Neural cell (in vitro differentiated cells): Measurements from ENCODE around the gene EIF1AD.

Source experiments
- CTCF ChIP-seq: fragments of 450-650 bp; IDR thresholded peaks from 2 replicates; pipeline ENCODE4 v1.5.1; 2014; ENCODE audit warnings: antibody characterized with exemption, mild to moderate bottlenecking, moderate library complexity; ENCODE audit not compliant: poor library complexity, severe bottlenecking
- EP300 ChIP-seq: fragments of 450-650 bp; conservative IDR thresholded peaks from 2 replicates; pipeline ENCODE4 v1.6.1; 2014; ENCODE audit warnings: antibody characterized with exemption, mild to moderate bottlenecking, moderate library complexity; ENCODE audit not compliant: poor library complexity, severe bottlenecking
- EZH2 ChIP-seq: fragments of 200-600, 300-800 bp; shearing (Covaris generic), sonication (generic); IDR thresholded peaks from 2 replicates; pipeline ENCODE4 v1.6.1; 2014; ENCODE audit warnings: antibody characterized with exemption, low read length, borderline replicate concordance, mild to moderate bottlenecking; ENCODE audit not compliant: insufficient read depth, poor library complexity, severe bottlenecking
- MXI1 ChIP-seq: fragments of 450-650 bp; conservative IDR thresholded peaks from 2 replicates; pipeline ENCODE4 v1.6.1; 2014; ENCODE audit warnings: antibody characterized with exemption, mild to moderate bottlenecking; ENCODE audit not compliant: poor library complexity, severe bottlenecking
- POLR2AphosphoS5 ChIP-seq: IDR thresholded peaks from 2 replicates; pipeline ENCODE4 v1.6.1; 2012
- RAD21 ChIP-seq: fragments of 450-650 bp; conservative IDR thresholded peaks from 2 replicates; pipeline ENCODE4 v1.6.1; 2014; ENCODE audit warnings: antibody characterized with exemption, mild to moderate bottlenecking, moderate library complexity
- REST ChIP-seq: IDR thresholded peaks from 2 replicates; pipeline ENCODE4 v1.6.1; 2012; ENCODE audit warnings: borderline replicate concordance
- SMC3 ChIP-seq: fragments of 450-650 bp; conservative IDR thresholded peaks from 2 replicates; pipeline ENCODE4 v1.6.1; 2014; ENCODE audit warnings: antibody characterized with exemption, mild to moderate bottlenecking, moderate library complexity; ENCODE audit not compliant: poor library complexity
- TAF1 ChIP-seq: IDR thresholded peaks from 2 replicates; pipeline ENCODE4 v1.6.1; 2012; ENCODE audit warnings: low read depth

GRCh38 chr11:65962141-65962564, 39.8 kb downstream of the EIF1AD start:
- TF ChIP-seq EZH2, result no peak
- no peak for TF ChIP-seq CTCF
- TF ChIP-seq REST, result no peak
- TF ChIP-seq EP300, result no peak
- no peak for TF ChIP-seq POLR2AphosphoS5
- no peak for TF ChIP-seq TAF1
- TF ChIP-seq RAD21, result no peak
- TF ChIP-seq SMC3, result no peak
- TF ChIP-seq MXI1, result no peak
